ENCODE results near the gene KAZN.

KAZN gene

DNA sequence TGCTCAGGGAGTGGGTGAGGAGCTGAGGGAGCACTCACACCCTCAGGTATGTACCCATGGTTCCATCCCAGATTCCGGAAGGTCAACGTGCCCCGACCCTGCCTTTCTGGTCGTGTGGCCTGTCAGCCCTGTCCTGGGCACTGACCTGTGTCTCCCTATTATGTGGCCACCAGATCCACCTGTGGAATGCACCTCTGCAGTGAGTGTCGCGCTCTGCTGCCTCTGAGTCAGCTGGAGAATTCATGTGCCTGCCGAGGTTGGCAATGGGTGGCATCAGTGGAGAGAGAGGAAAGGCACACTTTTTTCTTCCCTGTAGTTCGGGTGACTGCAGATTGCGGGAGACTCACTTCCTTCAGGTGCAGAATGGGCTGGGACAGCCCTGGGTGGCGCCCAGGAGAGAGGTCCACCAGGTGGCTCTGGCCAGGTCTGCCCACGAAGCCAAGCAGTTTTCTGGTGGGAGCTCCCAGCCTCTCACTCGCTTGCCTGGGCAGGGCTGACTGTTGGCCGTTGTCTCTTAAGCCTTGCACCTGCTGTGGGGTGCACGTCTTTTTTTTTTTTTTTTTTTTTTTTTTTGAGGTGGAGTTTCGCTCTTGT is 378.9 kb downstream of the KAZN start:
- Mint-ChIP-seq H3K4me1 (ENCODE audit: low read depth) (no peaks in the 10 kb centered on the region), H3K27me3 (peaks cover 6% of the 10 kb centered on the region), H3K9me3 (no peaks in the 10 kb centered on the region), H3K4me3 (no peak overlapping the region), H3K36me3 (ENCODE audit: low read depth) (no peaks in the 10 kb centered on the region), H3K27ac (no peak overlapping the region)
- DNase-seq: no peak

DNA sequence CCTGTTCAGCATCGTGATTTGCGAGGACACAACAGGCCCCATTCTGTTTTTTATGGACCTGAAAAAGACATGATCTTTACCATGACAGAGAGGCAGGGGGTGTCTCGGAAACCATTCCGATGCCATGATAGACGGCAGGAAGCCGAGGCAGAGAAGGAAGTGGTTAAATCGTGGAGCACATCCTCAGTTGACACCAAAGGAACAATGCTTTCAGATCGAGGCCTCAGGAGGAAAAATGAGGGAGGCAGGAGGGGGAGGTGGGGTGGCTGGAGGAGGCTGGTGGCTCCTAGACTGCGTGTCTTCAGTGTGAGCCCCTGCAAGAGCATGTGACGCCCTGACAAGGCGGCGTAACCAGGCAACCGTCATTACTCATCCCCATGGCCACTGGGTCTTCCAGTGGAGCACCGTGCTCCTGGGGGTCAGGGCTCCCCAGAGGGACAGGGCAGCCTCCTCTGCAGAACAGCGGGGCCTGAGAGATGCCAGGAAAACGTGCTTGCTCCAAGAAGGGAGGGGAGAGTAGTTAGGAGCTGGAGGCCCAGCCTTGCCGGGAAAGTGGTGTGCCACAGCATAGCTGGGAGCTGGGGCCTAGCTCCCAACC is 382.2 kb downstream of the KAZN start:
- H3K4me1 Mint-ChIP-seq (ENCODE audit: low read depth): no peaks in the 10 kb centered on the region
- no peaks in the 10 kb centered on the region for H3K9me3 Mint-ChIP-seq
- H3K36me3 Mint-ChIP-seq (ENCODE audit: low read depth): no peaks in the 10 kb centered on the region
- DNase-seq: no peak
- H3K4me3 Mint-ChIP-seq: no peak overlapping the region
- H3K27me3 Mint-ChIP-seq: peaks cover 6% of the 10 kb centered on the region
- H3K27ac Mint-ChIP-seq: no peak overlapping the region

DNA sequence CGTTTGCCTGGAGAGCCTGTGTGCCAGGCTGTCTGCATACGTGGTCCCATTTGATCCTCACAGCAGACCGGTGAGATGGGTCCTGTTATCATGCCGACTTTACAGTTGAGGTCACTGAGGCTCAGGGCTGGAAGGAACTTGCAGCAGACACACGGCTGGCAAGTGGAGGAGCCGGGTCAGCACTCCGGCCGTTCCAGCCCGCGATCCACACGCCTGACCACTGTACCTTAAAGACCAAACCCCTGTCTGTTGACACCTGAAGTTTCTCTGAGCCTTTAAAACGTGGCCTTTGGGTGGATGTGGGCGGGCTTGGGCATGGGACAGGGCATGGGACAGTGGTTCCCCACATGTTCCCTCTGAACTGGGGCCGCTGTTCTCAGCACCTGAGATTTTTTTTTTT is 383.5 kb downstream of the KAZN start:
- no peaks in the 10 kb centered on the region for H3K9me3 Mint-ChIP-seq
- DNase-seq: no peak
- H3K4me1 Mint-ChIP-seq (ENCODE audit: low read depth): no peaks in the 10 kb centered on the region
- peaks cover 6% of the 10 kb centered on the region for H3K27me3 Mint-ChIP-seq
- no peaks in the 10 kb centered on the region for H3K36me3 Mint-ChIP-seq (ENCODE audit: low read depth)
- no peak overlapping the region for H3K27ac Mint-ChIP-seq
- no peak overlapping the region for H3K4me3 Mint-ChIP-seq

DNA sequence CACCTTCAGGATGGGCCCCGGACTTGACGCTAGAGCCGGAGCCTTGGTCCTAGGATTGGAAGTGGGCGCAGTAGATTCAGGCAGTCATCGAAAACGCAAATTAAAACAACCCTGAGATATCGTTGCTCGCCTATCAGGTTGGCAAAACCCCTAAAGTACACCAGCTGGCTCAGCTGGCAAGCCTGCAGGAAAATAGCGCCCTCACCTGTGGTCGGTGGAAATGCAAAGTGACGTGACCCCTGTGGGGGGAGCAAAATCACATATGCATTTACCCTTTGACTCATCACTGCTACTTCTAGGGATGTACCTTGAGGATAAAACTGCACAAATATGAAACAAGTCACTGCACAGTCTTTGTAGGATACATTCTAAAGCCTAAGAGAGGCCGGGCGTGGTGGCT is 384.8 kb downstream of the KAZN start:
- H3K9me3 Mint-ChIP-seq: no peaks in the 10 kb centered on the region
- no peak for DNase-seq
- no peak overlapping the region for H3K27ac Mint-ChIP-seq
- no peaks in the 10 kb centered on the region for H3K4me1 Mint-ChIP-seq (ENCODE audit: low read depth)
- H3K4me3 Mint-ChIP-seq: no peak overlapping the region
- H3K36me3 Mint-ChIP-seq (ENCODE audit: low read depth): no peaks in the 10 kb centered on the region
- H3K27me3 Mint-ChIP-seq: peaks cover 3% of the 10 kb centered on the region

DNA sequence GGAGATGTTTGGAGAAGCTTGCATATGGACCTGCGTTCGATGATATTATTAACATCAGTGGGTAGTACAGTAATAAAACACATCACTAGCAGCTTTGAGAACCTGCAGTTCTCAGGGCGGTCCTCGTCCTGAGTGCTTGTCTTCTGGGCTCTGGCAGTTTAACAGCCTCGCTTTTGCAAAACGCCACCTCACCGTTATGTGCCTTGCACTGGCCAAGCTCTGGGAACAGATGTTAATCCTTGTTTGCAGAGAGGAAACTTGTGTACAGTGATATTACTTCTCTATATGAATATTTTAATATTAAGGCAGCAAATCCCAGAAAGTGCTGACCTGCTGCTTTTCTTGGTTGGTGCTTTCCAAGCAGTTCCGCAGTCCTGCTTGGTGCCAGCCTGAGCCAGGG is 387.7 kb downstream of the KAZN start:
- H3K27me3 Mint-ChIP-seq: no peaks in the 10 kb centered on the region
- H3K27ac Mint-ChIP-seq: no peak overlapping the region
- H3K4me1 Mint-ChIP-seq (ENCODE audit: low read depth): no peaks in the 10 kb centered on the region
- H3K36me3 Mint-ChIP-seq (ENCODE audit: low read depth): no peaks in the 10 kb centered on the region
- no peaks in the 10 kb centered on the region for H3K9me3 Mint-ChIP-seq
- DNase-seq: no peak
- no peak overlapping the region for H3K4me3 Mint-ChIP-seq

DNA sequence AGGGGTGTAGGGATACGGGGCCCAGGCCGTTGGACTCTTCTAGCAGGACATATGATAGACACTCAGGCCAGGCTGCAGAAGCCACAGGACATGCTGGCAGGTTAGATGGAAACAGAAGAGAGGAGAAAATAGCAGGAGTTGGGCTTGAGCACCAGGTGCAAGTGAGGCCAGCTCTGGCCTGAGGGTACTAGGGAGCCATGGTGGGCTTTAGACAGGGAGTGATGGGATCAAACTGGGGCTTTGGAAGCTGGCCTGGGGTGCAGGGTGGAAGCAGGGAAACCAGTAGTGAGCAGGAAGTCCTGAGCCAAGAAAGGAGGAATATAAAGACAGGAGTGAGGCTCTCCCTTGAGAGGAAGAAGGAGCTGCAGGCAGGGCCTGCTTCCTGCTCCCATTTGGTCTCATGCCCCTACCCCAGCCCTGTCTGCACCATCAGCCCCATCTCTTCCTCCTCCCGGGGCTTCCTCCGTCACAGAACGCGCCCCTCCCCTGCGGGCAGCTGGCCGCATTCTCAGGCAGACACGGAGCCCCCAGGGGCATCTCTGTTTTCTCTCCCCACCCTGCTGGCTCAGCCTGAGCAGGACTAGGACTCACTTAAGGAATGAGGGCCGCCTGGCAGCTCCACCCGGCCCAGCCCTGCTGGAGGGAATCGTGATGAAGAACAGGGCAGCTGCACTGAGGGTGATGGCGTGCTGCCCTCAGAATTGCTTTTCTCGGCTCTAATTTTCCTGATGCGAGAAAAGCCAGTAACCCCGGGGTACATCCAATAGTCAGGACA is 389.5 kb downstream of the KAZN start:
- Mint-ChIP-seq H3K4me3 (no peak overlapping the region), H3K27me3 (no peaks in the 10 kb centered on the region), H3K27ac (no peak overlapping the region), H3K36me3 (ENCODE audit: low read depth) (no peaks in the 10 kb centered on the region), H3K4me1 (ENCODE audit: low read depth) (no peaks in the 10 kb centered on the region), H3K9me3 (no peaks in the 10 kb centered on the region)
- no peak for DNase-seq

DNA sequence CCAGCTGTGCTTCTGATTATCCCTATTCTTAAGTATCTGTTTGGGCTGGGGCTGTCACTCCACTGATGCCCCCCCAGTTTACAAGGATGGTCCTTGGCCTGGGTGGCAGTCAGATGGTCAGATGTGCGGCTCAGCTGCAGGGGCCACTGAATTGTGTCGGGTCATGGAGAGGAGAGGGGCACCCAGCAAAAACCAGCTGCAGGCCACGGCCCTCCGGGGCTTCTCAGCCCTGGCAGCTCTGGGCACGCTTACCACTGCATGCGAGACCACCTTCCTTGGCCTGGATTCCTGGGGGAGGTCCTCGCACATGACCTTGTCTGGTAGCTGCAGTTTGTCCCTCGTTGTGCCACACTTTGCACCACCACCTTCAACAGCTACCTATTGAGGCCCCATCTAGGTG is 390.2 kb downstream of the KAZN start:
- H3K36me3 Mint-ChIP-seq (ENCODE audit: low read depth): no peaks in the 10 kb centered on the region
- H3K4me3 Mint-ChIP-seq: no peak overlapping the region
- no peaks in the 10 kb centered on the region for H3K9me3 Mint-ChIP-seq
- no peaks in the 10 kb centered on the region for H3K4me1 Mint-ChIP-seq (ENCODE audit: low read depth)
- DNase-seq: no peak
- H3K27me3 Mint-ChIP-seq: no peaks in the 10 kb centered on the region
- H3K27ac Mint-ChIP-seq: no peak overlapping the region

DNA sequence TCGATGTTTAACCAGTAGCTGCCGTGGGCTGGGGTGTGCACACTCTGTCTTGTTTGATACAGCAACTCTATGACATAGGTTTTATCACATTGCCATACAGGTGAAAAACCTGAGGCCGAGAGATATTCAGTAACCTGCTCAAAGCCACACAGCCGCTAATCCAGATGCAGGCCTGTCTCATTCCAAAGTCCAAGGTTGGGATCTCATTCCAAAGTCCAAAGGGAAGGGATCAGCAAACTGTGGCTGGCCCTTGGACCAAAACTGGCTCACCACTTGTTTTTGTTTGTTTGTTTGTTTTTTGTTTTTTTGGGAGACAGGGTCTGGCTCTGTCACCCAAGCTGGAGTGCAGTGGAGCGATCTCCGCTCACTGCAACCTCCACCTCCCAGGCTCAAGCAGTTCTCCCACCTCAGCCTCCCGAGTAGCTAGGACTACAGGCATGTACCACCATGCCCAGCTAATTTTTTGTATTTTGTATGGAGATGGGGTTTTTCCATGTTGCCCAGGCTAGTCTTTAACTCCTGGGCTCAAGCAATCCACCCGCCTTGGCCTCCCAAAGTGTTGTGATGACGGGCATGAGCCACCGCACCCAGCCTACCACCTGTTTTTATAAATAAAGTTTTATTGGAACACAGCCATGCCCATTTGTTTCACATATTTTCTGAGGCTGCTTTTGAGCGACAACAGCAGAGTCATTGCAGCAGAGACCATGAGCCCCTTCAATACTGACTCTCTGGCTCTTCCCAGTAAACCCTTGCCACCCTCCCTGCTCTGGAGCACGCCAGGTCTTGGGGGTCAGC is 391.6 kb downstream of the KAZN start:
- Mint-ChIP-seq H3K27me3 (no peaks in the 10 kb centered on the region), H3K9me3 (no peaks in the 10 kb centered on the region), H3K27ac (no peak overlapping the region), H3K4me3 (no peak overlapping the region), H3K36me3 (ENCODE audit: low read depth) (no peaks in the 10 kb centered on the region), H3K4me1 (ENCODE audit: low read depth) (no peaks in the 10 kb centered on the region)
- DNase-seq: no peak

DNA sequence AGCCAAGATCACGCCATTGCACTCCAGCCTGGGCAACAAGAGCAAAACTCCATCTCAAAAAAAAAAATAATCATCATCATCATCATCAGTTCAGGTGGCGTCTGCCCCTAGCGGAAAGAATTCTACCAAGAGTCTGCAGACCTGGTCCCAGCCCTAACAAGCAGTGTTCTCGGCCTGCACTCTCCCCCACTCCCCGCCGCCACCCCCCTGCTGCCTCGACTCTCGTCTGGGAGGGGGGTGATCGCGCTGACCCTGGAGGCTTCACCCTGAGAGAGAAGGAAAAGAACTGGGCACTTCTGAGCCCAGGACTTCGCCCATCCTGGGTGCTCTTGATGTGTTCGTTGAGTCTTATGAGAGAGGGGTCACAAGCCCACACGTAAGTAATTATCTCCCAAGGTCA is 394.9 kb downstream of the KAZN start:
- no peaks in the 10 kb centered on the region for H3K9me3 Mint-ChIP-seq
- DNase-seq: no peak
- no peak overlapping the region for H3K4me3 Mint-ChIP-seq
- H3K36me3 Mint-ChIP-seq (ENCODE audit: low read depth): no peaks in the 10 kb centered on the region
- no peaks in the 10 kb centered on the region for H3K27me3 Mint-ChIP-seq
- no peaks in the 10 kb centered on the region for H3K4me1 Mint-ChIP-seq (ENCODE audit: low read depth)
- H3K27ac Mint-ChIP-seq: no peak overlapping the region

DNA sequence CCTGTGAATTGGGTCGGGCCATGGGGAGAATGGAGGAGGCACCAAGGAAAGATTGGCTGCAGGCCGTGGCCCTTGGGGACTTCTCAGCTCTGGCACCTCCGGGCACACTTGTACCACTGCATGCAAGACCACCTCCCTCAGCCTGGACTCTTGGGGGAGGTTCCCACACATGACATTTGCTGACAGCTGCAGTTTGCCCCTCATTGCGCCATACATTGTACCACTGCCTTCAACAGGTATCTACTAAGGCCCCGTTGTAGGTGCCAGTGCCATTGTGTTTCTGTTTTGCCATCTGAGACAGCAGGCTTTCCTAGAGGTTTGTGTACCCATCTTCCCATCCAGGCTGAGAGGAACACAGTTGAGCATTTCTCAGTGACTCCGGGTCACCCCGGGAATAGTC is 395.7 kb downstream of the KAZN start:
- no peak for DNase-seq
- no peaks in the 10 kb centered on the region for H3K4me1 Mint-ChIP-seq (ENCODE audit: low read depth)
- no peaks in the 10 kb centered on the region for H3K27me3 Mint-ChIP-seq
- no peak overlapping the region for H3K4me3 Mint-ChIP-seq
- H3K27ac Mint-ChIP-seq: no peak overlapping the region
- no peaks in the 10 kb centered on the region for H3K36me3 Mint-ChIP-seq (ENCODE audit: low read depth)
- no peaks in the 10 kb centered on the region for H3K9me3 Mint-ChIP-seq

DNA sequence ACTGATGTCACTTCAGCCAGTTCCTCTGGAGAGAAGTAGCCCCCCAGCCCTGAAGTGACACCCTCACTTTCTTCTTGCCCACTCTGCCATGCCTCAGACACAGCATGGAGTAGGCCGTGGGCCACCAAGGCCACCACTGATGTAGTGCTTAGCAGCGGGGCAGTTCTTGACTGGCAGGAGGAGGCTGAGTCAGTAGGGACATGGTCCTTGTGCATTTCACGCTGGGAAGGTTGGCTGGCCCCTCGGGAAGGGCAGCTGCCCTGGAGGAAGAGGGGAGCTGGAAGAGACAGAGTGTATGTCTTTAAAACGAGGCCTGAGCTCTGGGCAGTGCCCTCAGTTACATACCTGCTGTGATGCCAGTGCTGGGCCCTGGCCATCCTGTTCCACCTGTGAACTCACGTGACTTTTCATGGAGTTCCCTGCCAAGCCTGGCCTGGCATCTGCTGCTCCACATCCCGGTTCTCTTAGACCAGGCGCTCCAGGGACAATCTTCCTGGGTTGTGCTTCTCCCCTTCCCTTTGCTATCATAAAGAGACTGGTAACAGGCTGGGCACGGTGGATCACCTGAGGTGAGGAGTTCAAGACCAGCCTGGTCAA is 396.5 kb downstream of the KAZN start:
- H3K4me3 Mint-ChIP-seq: no peak overlapping the region
- H3K27me3 Mint-ChIP-seq: no peaks in the 10 kb centered on the region
- no peaks in the 10 kb centered on the region for H3K9me3 Mint-ChIP-seq
- H3K36me3 Mint-ChIP-seq (ENCODE audit: low read depth): no peaks in the 10 kb centered on the region
- H3K27ac Mint-ChIP-seq: no peak overlapping the region
- DNase-seq: no peak
- no peaks in the 10 kb centered on the region for H3K4me1 Mint-ChIP-seq (ENCODE audit: low read depth)

DNA sequence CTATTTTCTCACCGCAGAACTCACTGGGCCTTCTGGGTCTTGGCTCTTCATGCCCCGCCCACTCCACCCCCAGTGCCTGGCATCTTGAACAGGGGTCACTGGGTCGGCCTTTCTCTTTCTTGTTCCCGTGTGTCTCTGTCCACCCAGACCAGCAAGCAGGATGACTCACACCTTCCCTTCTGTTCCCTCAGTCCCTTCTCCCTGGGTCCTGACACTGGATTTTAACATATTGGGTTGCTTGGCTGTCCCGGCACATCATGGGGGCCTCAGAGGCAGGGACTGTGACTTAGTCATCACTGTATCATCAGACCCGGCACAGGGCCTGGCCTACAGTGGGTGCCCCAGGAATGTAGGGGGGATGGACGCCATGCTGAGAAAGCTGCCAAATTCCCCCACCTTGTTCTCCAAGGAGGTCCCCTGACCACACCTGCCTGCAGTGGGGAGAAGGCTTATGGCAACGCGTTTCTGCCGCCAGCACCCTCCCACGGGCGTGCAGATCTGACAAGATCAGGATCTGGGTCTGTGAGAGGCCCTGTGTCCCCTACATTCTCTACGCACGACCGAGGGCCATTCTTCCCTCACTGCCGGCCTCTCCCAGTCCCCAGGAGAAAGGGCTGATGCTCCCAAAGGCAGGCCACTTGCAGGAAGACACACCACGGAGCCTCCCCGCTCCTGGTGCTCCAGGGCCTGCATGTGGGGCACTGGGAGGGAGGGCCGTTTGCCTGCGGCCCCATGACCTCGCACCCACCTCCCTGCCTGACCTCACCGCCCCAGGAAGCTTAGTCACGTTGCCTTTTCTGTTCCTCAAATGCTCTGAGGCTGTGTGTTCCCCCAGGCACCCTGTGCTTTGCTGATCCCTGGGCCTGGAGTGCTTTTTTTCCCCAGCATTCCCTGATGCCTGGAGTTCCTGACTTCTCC is 397.9 kb downstream of the KAZN start:
- H3K4me3 Mint-ChIP-seq: no peak overlapping the region
- no peaks in the 10 kb centered on the region for H3K36me3 Mint-ChIP-seq (ENCODE audit: low read depth)
- no peaks in the 10 kb centered on the region for H3K9me3 Mint-ChIP-seq
- H3K27me3 Mint-ChIP-seq: no peaks in the 10 kb centered on the region
- DNase-seq: no peak
- H3K4me1 Mint-ChIP-seq (ENCODE audit: low read depth): no peaks in the 10 kb centered on the region
- H3K27ac Mint-ChIP-seq: no peak overlapping the region

DNA sequence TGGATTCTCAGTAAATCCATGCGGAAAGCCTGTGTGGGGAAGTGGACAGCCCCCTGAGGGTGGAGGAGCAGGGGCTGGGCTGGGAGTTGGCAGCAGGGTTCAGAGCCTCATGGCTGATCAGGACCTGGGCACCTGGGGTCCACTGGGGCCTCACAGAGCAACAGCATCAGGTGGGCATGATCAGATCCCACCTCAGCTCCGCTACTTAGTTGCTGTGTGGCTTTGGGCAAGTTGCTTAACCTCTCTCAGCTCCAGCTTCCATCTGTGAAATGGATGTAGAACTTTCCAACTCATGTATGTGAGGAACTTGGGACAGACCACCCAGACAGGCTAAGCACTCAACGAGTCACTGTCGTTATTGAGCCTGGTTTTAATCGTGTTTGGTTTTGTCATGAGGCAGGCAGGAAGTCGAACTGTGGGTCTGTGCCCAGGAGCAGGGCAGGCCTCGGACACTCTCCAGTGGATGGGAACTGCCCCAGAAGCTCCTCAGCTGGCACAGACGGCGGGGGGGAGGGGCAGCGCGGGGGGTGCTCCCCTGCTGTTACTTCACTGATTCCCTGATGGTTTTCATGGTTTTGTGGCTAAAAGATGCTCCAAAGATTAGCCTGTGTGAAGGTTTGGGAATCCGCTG is 399.3 kb downstream of the KAZN start:
- Mint-ChIP-seq H3K4me1 (ENCODE audit: low read depth) (no peaks in the 10 kb centered on the region), H3K27me3 (no peaks in the 10 kb centered on the region), H3K27ac (no peak overlapping the region), H3K36me3 (ENCODE audit: low read depth) (no peaks in the 10 kb centered on the region), H3K4me3 (no peak overlapping the region), H3K9me3 (no peaks in the 10 kb centered on the region)
- DNase-seq: no peak
